WTC11 (cell line): Measurements from ENCODE around the gene SLC5A10. TPM values are rescaled to one million over a fixed set of nuclear protein-coding genes. Genes with fewer than 3 reads are reported as not detected.

Source experiments
- ATAC-seq: fragments of 200-7000 bp; cut with Tn5 transposase; 2 replicates; pipeline ENCODE4 v1.10.0; 2021; ENCODE audit warnings: mild to moderate bottlenecking, moderate library complexity
- CTCF ChIA-PET: fragments of 300-600 bp; sonication (Branson Sonifier 250); formaldehyde crosslinking; loops from one replicate; lab custom pipeline; 2021; ENCODE audit warnings: antibody characterized with exemption; lab: Charles Lee
- POLR2A ChIA-PET: fragments of 350-600 bp; sonication (Branson Sonifier 250); formaldehyde crosslinking; loops from one replicate; lab custom pipeline; 2021; ENCODE audit warnings: antibody characterized with exemption; lab: Charles Lee
- DNase-seq: peaks from one replicate; pipeline ENCODE4 v3.0.0; 2021; ENCODE audit warnings: low spot score
- H3K27ac Mint-ChIP-seq: 2 replicates; pipeline ENCODE4 v1.8.0; 2021; ENCODE audit warnings: mixed read lengths
- H3K27me3 Mint-ChIP-seq: 2 replicates; pipeline ENCODE4 v1.8.0; 2021; ENCODE audit warnings: low read depth, mild to moderate bottlenecking, moderate library complexity, mixed read lengths
- H3K36me3 Mint-ChIP-seq: 2 replicates; pipeline ENCODE4 v1.8.0; 2021; ENCODE audit warnings: mixed read lengths
- H3K4me1 Mint-ChIP-seq: 2 replicates; pipeline ENCODE4 v1.8.0; 2022; ENCODE audit warnings: mixed read lengths
- H3K4me3 Mint-ChIP-seq: 2 replicates; pipeline ENCODE4 v1.8.0; 2021; ENCODE audit warnings: mild to moderate bottlenecking, moderate library complexity, mixed read lengths
- H3K9me3 Mint-ChIP-seq: 2 replicates; pipeline ENCODE4 v1.8.0; 2021; ENCODE audit warnings: mixed read lengths
- AFF4 ChIP-seq: sonication (generic); formaldehyde crosslinking; IDR thresholded peaks from 2 replicates; pipeline ENCODE4 v1.8.1; 2023; ENCODE audit warnings: mild to moderate bottlenecking, missing genetic modification reagents, borderline replicate concordance
- CDX4 ChIP-seq: fragments of 250-450 bp; sonication (Bioruptor Pico); IDR thresholded peaks from 2 replicates; pipeline ENCODE4 v1.9.0; 2021; ENCODE audit warnings: moderate library complexity, mild to moderate bottlenecking, inconsistent platforms, borderline replicate concordance
- CREB1 ChIP-seq: sonication (generic); formaldehyde crosslinking; IDR thresholded peaks from 2 replicates; pipeline ENCODE4 v1.8.0; 2023; ENCODE audit warnings: mild to moderate bottlenecking, missing genetic modification reagents
- CREM ChIP-seq: sonication (generic); formaldehyde crosslinking; IDR thresholded peaks from 2 replicates; pipeline ENCODE4 v1.8.1; 2022; ENCODE audit warnings: mild to moderate bottlenecking, missing genetic modification reagents, moderate library complexity
- ELF4 ChIP-seq: sonication (generic); formaldehyde crosslinking; IDR thresholded peaks from 2 replicates; pipeline ENCODE4 v1.8.1; 2022; ENCODE audit warnings: low read depth, mild to moderate bottlenecking, moderate library complexity, missing genetic modification reagents
- FOXJ3 ChIP-seq: sonication (generic); formaldehyde crosslinking; IDR thresholded peaks from 2 replicates; pipeline ENCODE4 v1.9.0; 2021; ENCODE audit warnings: missing genetic modification reagents, mild to moderate bottlenecking, borderline replicate concordance
- FOXP4 ChIP-seq: sonication (generic); formaldehyde crosslinking; IDR thresholded peaks from 2 replicates; pipeline ENCODE4 v1.8.0; 2022; ENCODE audit warnings: mild to moderate bottlenecking, missing genetic modification reagents
- GRHL2 ChIP-seq: fragments of 250-450 bp; sonication (Bioruptor Pico); IDR thresholded peaks from 2 replicates; pipeline ENCODE4 v1.8.0; 2022; ENCODE audit warnings: mild to moderate bottlenecking, moderate library complexity; ENCODE audit not compliant: insufficient replicate concordance, severe bottlenecking
- GTF2I ChIP-seq: fragments of 250-450 bp; sonication (Bioruptor Pico); conservative IDR thresholded peaks from 2 replicates; pipeline ENCODE4 v1.4.0; 2021; ENCODE audit warnings: mild to moderate bottlenecking
- NFYB ChIP-seq: sonication (generic); formaldehyde crosslinking; conservative IDR thresholded peaks from 2 replicates; pipeline ENCODE4 v1.8.0; 2022; ENCODE audit warnings: low read depth, missing genetic modification reagents
- SMAD4 ChIP-seq: sonication (generic); formaldehyde crosslinking; IDR thresholded peaks from 2 replicates; pipeline ENCODE4 v1.8.0; 2022; ENCODE audit warnings: mild to moderate bottlenecking, missing genetic modification reagents
- SOX15 ChIP-seq: fragments of 250-450 bp; sonication (Bioruptor Pico); IDR thresholded peaks from 2 replicates; pipeline ENCODE4 v1.9.0; 2021; ENCODE audit warnings: mild to moderate bottlenecking
- TEAD1 ChIP-seq: sonication (generic); formaldehyde crosslinking; IDR thresholded peaks from 2 replicates; pipeline ENCODE4 v1.8.0; 2022; ENCODE audit warnings: mild to moderate bottlenecking, missing genetic modification reagents
- ZBTB21 ChIP-seq: sonication (generic); formaldehyde crosslinking; IDR thresholded peaks from 2 replicates; pipeline ENCODE4 v1.8.1; 2023; ENCODE audit warnings: mild to moderate bottlenecking, missing genetic modification reagents, borderline replicate concordance
- ZBTB43 ChIP-seq: sonication (generic); formaldehyde crosslinking; IDR thresholded peaks from 2 replicates; pipeline ENCODE4 v1.8.1; 2023; ENCODE audit warnings: mild to moderate bottlenecking, missing genetic modification reagents
- ZNF423 ChIP-seq: fragments of 250-450 bp; sonication (Bioruptor Pico); IDR thresholded peaks from 2 replicates; pipeline ENCODE4 v2.1.2; 2022; ENCODE audit warnings: mild to moderate bottlenecking, moderate library complexity
- ZNF425 ChIP-seq: fragments of 250-450 bp; sonication (Bioruptor Pico); conservative IDR thresholded peaks from 2 replicates; pipeline ENCODE4 v1.9.0; 2021; ENCODE audit warnings: mild to moderate bottlenecking
- ZSCAN18 ChIP-seq: fragments of 250-450 bp; sonication (Bioruptor Pico); IDR thresholded peaks from 2 replicates; pipeline ENCODE4 v2.1.2; 2022; ENCODE audit warnings: mild to moderate bottlenecking, moderate library complexity
- total RNA-seq: library from RNA; stranded (reverse); gene quantifications from 3 replicates; pipeline ENCODE4 v1.2.3, GENCODE V29; 2021
- TF ChIP-seq, protein P1 (sequence below): sonication (generic); formaldehyde crosslinking; conservative IDR thresholded peaks from 2 replicates; pipeline ENCODE4 v1.8.1; 2022; ENCODE audit warnings: mild to moderate bottlenecking, missing genetic modification reagents
- TF ChIP-seq, protein P2 (sequence below): sonication (generic); formaldehyde crosslinking; IDR thresholded peaks from 2 replicates; pipeline ENCODE4 v1.8.1; 2023; ENCODE audit warnings: mild to moderate bottlenecking, moderate library complexity, missing genetic modification reagents
- TF ChIP-seq, protein P3 (sequence below): fragments of 250-450 bp; sonication (Bioruptor Pico); IDR thresholded peaks from 2 replicates; pipeline ENCODE4 v1.9.0; 2021; ENCODE audit warnings: mild to moderate bottlenecking

SLC5A10 gene
- total RNA-seq, 1 experiment from 2014 or later = not detected

GRCh38 chr17:18967916-18968315, 16.0 kb downstream of the SLC5A10 start:
- ChIA-PET CTCF (interaction anchor here (0.7 to 1.0 kb wide), 2 partner anchors 8 to 16 kb away, joined by 3 read pairs; partner anchors contain the start of gene SLC5A10), POLR2A (no interaction called here)
- no peak overlapping the region for H3K4me3 Mint-ChIP-seq
- no peak overlapping the region; the same call in 1 of the 2 replicates for H3K27ac Mint-ChIP-seq
- ATAC-seq (peak; percentile 7), DNase-seq (no peak)
- no peaks in the 10 kb centered on the region for H3K27me3 Mint-ChIP-seq
- peaks cover 11% of the 10 kb centered on the region for H3K36me3 Mint-ChIP-seq
- no peaks in the 10 kb centered on the region for H3K9me3 Mint-ChIP-seq
- TF ChIP-seq FOXP4 (CRISPR knock-in tag) (no peak), FOXJ3 (no peak), ZBTB43 (CRISPR knock-in tag) (no peak), CREB1 (CRISPR knock-in tag) (no peak)
- peaks cover 34% of the 10 kb centered on the region for H3K4me1 Mint-ChIP-seq

- ChIA-PET CTCF (interaction anchor here (0.7 to 1.0 kb wide), 2 partner anchors 8 to 16 kb away, joined by 3 read pairs; partner anchors contain the start of gene SLC5A10), POLR2A (no interaction called here)
- peak overlapping the region; percentile 93 for H3K27ac Mint-ChIP-seq
- no peak for DNase-seq
- H3K4me1 Mint-ChIP-seq = peaks cover 34% of the 10 kb centered on the region
- no peaks in the 10 kb centered on the region for H3K9me3 Mint-ChIP-seq
- peaks cover 14% of the 10 kb centered on the region for H3K36me3 Mint-ChIP-seq
- H3K27me3 Mint-ChIP-seq = no peaks in the 10 kb centered on the region
- no peak overlapping the region for H3K4me3 Mint-ChIP-seq
- ATAC-seq = no peak; the same call in 1 of the 2 replicates
- TF ChIP-seq NFYB (CRISPR knock-in tag) (no peak), AFF4 (CRISPR knock-in tag) (no peak), GTF2I (CRISPR knock-in tag) (no peak), SMAD4 (CRISPR knock-in tag) (no peak), CDX4 (no peak), SOX15 (no peak), ELF4 (CRISPR knock-in tag) (no peak), CREM (CRISPR knock-in tag) (no peak), GRHL2 (CRISPR knock-in tag) (no peak), ZNF425 (no peak), TEAD1 (no peak), FOXJ3 (no peak), ZBTB21 (CRISPR knock-in tag) (no peak), ZSCAN18 (CRISPR knock-in tag) (no peak), ZNF423 (CRISPR knock-in tag) (no peak)
- TF ChIP-seq, protein P1, sequence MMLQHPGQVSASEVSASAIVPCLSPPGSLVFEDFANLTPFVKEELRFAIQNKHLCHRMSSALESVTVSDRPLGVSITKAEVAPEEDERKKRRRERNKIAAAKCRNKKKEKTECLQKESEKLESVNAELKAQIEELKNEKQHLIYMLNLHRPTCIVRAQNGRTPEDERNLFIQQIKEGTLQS = no peak
- TF ChIP-seq, protein P2, sequence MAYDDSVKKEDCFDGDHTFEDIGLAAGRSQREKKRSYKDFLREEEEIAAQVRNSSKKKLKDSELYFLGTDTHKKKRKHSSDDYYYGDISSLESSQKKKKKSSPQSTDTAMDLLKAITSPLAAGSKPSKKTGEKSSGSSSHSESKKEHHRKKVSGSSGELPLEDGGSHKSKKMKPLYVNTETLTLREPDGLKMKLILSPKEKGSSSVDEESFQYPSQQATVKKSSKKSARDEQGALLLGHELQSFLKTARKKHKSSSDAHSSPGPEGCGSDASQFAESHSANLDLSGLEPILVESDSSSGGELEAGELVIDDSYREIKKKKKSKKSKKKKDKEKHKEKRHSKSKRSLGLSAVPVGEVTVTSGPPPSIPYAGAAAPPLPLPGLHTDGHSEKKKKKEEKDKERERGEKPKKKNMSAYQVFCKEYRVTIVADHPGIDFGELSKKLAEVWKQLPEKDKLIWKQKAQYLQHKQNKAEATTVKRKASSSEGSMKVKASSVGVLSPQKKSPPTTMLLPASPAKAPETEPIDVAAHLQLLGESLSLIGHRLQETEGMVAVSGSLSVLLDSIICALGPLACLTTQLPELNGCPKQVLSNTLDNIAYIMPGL (CRISPR knock-in tag) = no peak
- TF ChIP-seq, protein P3, sequence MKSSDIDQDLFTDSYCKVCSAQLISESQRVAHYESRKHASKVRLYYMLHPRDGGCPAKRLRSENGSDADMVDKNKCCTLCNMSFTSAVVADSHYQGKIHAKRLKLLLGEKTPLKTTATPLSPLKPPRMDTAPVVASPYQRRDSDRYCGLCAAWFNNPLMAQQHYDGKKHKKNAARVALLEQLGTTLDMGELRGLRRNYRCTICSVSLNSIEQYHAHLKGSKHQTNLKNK (CRISPR knock-in tag) = no peak
These were observed 16.4 kb downstream of the SLC5A10 start for GRCh38 chr17:18968345-18968744.
